ENCODE measurements around the gene SELPLG.

DNA sequence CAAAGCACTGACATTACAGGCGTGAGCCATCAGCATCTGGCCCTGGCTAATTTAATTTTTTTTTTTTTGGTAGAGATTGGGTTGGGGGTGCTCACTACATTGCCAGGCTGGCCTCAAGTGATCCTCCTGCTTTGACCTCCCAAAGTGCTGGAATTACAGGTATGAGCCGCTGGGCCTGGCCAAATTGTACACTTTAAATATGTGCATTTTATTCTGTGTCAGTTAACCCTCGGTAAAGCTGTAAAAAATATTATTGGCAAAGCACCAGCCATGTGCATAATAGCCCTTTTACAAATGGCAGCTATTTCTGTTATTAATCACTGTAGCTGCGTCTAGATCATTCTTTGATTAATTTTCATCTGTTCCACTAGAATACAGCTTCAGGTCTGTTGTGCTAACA is 47.8 kb downstream of the SELPLG start:
- no peak for TF ChIP-seq POLR2A (IDR thresholded peaks at IDR 0.05; ENCODE audit: low read length)
- TF ChIP-seq GATA1 (IDR thresholded peaks at IDR 0.05; ENCODE audit: low read depth, low read length): no peak

Measured in erythroblast (primary cell).